Activated CD4-positive, alpha-beta T cell treated with anti-CD3 and anti-CD28 coated beads, Interleukin-2, amount 50 U/mL, for 48 hours (primary cell): ENCODE results near the gene CIITA.

ENCODE experiments used
- DNase-seq, 2 experiments: peaks; one replicate each; pipeline ENCODE4 v3.0.0-alpha.2; 2020

CIITA gene

GRCh38 chr16:10982465-10983150 is 105.6 kb downstream of the CIITA start:
- DNase-seq, result no peak

- DNase-seq, result no peak
Observed at GRCh38 chr16:10983159-10983558, 106.2 kb downstream of the CIITA start.

- no peak for DNase-seq
Observed at GRCh38 chr16:10984509-10984908, 107.5 kb downstream of the CIITA start.
